Body of pancreas (tissue), 4 donors: ENCODE measurements around the gene SEMA3A.

Experiments
- POLR2A ChIP-seq, 3 donors: fragments of 450-650 bp; IDR thresholded peaks; one replicate each; pipeline ENCODE4 v1.6.1; 2016; ENCODE audit warnings: antibody characterized with exemption in 3 of 3, mild to moderate bottlenecking in 2 of 3
- TF ChIP-seq, protein P1 (sequence below), 7 experiments: fragments of 450-650 bp in 4 of 7; fragments of 200-600 bp in 3 of 7; sonication (generic) in 3 of 7; IDR thresholded peaks; one replicate each; pipeline ENCODE4 v1.5.1; 2016 to 2019; ENCODE audit warnings: antibody characterized with exemption in 7 of 7

DNA sequence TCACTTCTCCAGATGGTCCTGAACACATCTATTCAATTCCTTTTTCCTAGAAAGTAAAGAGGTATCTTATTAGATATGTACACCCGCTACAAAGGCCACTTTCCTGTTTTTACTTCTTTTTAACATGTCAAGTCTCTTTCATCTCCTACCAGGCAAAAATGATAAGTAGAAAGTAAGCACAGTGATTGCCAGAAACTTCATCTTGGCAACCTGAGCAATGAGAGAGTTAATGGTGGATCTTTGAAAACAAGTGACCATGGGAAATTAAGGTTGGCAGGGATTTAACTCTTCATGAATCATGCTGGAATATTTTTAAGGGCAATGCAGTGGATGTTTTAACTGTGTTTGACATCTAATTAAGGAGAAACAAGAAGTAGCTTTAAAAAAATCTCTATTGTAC, 2.7 kb downstream of the SEMA3A start:
- TF ChIP-seq, protein P1, sequence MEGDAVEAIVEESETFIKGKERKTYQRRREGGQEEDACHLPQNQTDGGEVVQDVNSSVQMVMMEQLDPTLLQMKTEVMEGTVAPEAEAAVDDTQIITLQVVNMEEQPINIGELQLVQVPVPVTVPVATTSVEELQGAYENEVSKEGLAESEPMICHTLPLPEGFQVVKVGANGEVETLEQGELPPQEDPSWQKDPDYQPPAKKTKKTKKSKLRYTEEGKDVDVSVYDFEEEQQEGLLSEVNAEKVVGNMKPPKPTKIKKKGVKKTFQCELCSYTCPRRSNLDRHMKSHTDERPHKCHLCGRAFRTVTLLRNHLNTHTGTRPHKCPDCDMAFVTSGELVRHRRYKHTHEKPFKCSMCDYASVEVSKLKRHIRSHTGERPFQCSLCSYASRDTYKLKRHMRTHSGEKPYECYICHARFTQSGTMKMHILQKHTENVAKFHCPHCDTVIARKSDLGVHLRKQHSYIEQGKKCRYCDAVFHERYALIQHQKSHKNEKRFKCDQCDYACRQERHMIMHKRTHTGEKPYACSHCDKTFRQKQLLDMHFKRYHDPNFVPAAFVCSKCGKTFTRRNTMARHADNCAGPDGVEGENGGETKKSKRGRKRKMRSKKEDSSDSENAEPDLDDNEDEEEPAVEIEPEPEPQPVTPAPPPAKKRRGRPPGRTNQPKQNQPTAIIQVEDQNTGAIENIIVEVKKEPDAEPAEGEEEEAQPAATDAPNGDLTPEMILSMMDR (IDR thresholded peaks at IDR 0.05): no peak
- no peak for TF ChIP-seq POLR2A (IDR thresholded peaks at IDR 0.05)
